NOMO-1 (cell line): Measurements from ENCODE around the gene POPDC2.

Experiments used
- DNase-seq, 2 experiments: peaks; one replicate each; lab custom pipeline; 2025; ENCODE audit not compliant: unreplicated experiment in 2 of 2; lab: John Stamatoyannopoulos, UW

POPDC2 gene

DNA sequence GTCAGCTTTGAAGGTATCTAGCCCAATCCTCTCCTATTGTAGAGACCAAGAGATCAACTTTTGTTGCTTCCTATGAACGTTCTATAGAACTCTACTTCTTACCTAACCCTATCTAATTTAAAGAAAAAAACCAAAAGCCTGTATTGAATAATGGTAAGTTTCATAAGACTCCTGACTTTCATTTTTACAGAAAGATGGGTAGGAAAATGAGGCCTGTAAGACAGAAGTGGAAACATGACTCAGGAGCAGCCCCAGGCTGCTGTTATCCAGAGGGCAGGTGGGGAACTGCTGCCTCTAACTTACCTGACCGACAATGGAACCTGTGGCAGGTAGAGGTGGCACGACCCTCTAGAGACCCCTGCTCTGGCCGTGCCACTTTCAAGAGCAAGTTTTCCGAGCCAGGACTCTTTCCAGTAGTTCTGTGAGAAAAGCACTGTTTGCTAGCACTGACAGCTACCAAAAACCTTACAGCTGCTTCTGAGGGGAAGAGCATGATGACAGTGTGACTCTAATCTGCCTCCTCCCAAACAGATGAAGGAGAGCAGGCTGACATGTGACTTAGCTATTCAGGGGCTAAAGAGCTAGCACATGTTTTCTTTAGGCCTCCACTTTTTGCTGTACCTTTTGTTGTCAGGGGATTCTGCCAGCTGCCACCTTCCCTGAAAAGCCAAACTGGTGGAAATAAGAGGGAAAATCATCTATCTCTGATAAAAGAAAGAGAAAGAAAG, 17.5 kb downstream of the POPDC2 start:
- no peak for DNase-seq

DNA sequence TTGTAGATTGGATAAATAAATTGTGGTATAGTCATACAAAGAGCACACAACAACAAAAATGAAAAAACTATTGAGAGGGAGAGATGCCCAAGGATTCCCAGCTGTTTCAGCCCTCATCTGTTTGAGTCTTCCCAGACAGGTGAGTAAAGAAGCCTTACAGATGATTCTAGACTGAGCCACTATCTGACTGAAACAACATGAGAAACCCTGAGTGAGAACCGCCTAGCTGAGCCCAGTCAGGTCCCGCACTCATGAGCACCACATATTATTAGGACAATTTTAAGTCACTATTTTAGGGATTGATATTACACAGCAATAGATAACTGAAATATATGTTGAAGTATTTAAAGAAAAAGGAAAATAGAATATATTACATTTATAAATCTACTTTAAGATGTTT, 19.0 kb downstream of the POPDC2 start:
- no peak for DNase-seq

- no peak for DNase-seq
Measured at GRCh38 chr3:119639494-119640350, 20.7 kb downstream of the POPDC2 start.

DNA sequence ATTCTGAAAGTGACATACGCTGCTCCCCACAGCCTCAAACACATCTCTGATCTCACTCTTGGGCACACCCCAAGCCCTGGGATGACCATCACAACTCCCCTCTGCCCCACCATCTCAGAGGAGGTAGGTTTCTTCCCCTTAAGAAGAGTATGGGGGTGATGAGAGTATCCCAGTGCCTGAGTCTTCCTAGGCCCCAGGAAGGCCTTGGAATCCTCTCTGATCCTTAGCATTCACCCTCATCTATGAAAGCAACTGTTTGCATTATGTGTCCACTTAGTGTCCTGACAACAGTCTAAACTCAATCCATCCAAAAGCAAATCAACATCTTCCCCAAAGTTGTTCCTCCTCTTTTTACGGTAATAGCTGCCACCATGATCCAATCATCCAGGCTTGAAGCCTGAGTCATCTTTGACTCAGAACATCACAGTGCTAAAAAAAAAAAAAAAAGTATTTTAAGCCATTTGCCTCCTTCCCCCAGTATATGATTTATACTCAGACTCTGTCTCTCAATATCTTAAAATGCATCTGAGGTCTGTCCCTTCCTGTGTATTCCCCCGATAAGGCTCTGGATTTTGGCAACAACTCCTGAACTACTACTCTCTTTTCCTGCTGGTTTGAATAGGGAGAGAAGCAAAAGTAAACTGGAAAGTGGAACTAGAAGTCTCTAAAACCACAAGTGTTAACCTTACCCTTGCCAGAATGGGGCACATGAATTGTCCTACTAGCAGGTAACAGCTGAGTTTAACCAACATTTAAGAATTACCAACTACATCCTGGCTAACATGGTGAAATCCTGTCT, 22.5 kb downstream of the POPDC2 start:
- peak; percentile 43 to 81 for DNase-seq

GRCh38 chr3:119636891-119637611, 23.3 kb downstream of the POPDC2 start:
- DNase-seq = no peak

- no peak for DNase-seq
Measured at GRCh38 chr3:119636249-119636648, 24.1 kb downstream of the POPDC2 start.

DNA sequence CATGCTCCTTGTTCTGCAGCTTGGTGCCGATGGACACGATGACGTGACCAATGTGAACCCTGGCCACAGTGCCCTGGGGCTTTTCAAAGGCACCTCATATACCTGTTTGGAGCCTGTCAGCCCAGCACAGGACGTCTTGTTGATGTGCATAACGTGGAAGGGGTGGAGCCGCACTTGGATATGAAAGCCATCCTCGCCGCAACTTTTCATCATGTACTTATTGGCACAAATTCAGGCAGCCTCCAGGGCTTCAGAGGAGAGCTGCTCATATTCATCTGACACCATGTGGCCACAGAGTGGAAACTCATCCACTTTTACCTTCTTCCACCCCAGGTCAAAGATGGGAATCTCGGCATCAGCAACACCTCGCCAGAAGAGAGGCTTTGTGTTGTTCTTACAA, 24.7 kb downstream of the POPDC2 start:
- no peak for DNase-seq

- DNase-seq = no peak
Measured at GRCh38 chr3:119632829-119633228, 27.6 kb downstream of the POPDC2 start.

GRCh38 chr3:119632216-119632615, 28.2 kb downstream of the POPDC2 start:
- no peak for DNase-seq

GRCh38 chr3:119631516-119631915, 28.9 kb downstream of the POPDC2 start:
- no peak for DNase-seq

- DNase-seq = no peak
Measured at GRCh38 chr3:119630880-119631329, 29.5 kb downstream of the POPDC2 start.

- peak; percentile 5 to 40 for DNase-seq
Measured at GRCh38 chr3:119630128-119630879, 30.1 kb downstream of the POPDC2 start.

GRCh38 chr3:119628816-119629445, 31.5 kb downstream of the POPDC2 start:
- DNase-seq = no peak

GRCh38 chr3:119628390-119628789, 32.0 kb downstream of the POPDC2 start:
- peak in 1 of 2 experiments; percentile 24 for DNase-seq

- peak in 1 of 2 experiments; percentile 4 for DNase-seq
Measured at GRCh38 chr3:119627461-119627860, 32.9 kb downstream of the POPDC2 start.

- no peak for DNase-seq
Measured at GRCh38 chr3:119626196-119626595, 34.2 kb downstream of the POPDC2 start.

- DNase-seq = no peak
Measured at GRCh38 chr3:119625451-119626153, 34.8 kb downstream of the POPDC2 start.

- no peak for DNase-seq
Measured at GRCh38 chr3:119624002-119624720, 36.2 kb downstream of the POPDC2 start.
